NCI-H2081 (cell line): ENCODE data around the gene RASA4B.
"Not testable (repeated sequence)": the region's sequence is repeated elsewhere in the genome, so short reads cannot be mapped to it uniquely, and the experiment has no call there.

Source experiments
- DNase-seq, 2 experiments: peaks; one replicate each; lab custom pipeline; 2025; lab: John Stamatoyannopoulos, UW

The RASA4B gene

GRCh38 chr7:102473271-102473991, 44.1 kb downstream of the RASA4B start:
- no peak for DNase-seq

GRCh38 chr7:102472126-102473041, 45.2 kb downstream of the RASA4B start:
- DNase-seq = no peak

DNA sequence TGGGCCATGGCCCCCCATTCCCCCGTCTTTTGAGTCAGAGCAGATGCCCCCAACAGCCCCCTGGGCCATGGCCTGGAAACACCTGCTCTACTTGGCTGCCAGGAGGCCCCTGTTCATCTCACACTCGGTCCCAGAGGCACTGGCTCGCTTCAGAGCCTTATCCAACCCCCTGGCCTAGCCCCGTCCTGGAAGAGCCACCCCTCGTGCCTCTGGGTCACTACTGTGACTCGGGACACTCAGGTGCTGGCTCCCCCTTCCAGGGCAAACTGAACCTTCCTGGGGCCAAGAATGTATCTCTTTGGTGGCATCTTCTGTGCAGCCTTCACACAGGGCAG, 45.8 kb downstream of the RASA4B start:
- no peak for DNase-seq

DNA sequence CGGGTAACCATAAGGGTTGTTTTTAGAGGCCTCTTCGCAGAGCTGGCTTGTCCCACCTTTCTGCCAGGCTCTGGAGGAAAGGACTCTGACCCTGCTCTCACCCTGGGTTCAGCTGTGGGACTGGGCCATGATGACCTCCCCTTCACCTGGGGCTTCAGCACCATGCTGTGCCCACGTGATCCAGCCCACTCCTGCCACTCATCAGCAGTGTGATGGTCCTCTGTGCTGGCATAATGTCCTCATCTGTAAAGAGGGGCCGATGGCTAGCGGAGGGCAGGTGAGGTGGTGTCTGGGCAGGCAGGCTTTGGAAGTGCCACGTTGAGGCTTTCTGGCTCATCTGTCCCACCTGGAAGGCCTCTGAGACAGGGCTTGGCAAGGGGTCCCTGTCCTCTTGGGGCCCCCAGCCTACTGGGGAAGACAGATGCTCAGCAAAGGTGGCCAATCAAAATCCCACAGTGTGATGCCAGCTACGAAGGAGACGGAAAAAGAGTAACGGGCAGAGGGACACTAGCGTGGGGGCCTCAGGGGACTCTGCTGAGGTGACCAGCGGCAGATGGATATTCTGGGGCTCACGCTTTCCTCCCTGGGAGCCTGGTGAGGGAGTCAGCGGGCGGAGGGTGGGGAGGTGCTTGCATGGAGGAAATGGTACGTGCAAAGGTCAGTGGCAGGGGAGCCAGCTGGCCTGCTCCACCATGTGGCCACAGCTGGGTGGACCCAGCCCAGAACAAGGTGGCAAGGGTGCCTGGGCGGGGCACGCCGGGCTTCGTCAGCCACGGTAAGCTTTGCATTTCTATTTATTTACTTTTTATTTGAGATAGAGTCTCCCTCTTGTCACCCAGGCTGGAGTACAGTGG, 47.4 kb downstream of the RASA4B start:
- no peak for DNase-seq

GRCh38 chr7:102469351-102469971, 48.1 kb downstream of the RASA4B start:
- DNase-seq = no peak

GRCh38 chr7:102468478-102469350, 48.9 kb downstream of the RASA4B start:
- DNase-seq = no peak

- no peak for DNase-seq
Observed at GRCh38 chr7:102467581-102468477, 49.7 kb downstream of the RASA4B start.

GRCh38 chr7:102466097-102466496, 51.5 kb downstream of the RASA4B start:
- no peak for DNase-seq

DNA sequence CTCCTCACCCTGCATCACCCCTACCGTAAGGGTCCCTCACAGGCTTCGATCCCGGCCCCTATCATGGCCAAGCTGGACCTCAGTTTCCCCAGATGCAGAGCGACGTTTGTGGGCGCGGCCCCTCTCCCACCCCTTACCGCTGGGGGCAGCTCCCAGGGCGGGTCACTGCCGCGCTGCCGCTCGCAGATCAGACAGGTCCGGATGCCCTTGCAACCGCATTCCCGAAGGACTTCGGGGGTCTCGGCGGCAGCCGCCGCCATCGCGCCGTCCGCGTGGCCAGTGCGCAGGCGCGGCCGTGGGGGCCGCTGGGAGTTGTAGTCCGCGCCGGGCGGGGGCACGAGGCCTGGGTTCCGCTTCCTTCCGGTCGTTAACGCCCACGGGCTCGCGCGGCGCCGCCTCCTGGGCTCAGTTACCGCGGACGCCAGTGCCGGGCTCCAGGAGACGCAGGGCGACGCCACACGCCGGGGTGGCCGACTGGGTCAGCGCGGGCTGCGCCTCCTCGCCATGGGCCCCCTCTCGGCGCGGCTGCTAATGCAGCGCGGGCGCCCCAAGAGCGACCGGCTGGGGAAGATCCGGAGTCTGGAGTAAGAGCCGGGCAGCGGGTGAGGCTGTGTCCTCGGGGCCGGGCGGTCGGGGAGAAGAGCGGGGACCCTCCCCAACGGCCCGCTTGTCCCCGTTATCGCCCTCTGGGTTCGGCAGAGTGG, 52.8 kb downstream of the RASA4B start, which contains the start of the genes ALKBH4 and LRWD1:
TSS of gene ALKBH4 (minus strand) at position 287 of the 704 bp plus-strand sequence. CDS start at position 260, 27 bp downstream.
TSS of gene LRWD1 (plus strand) at position 408 of the 704 bp plus-strand sequence. CDS start at position 505, 97 bp downstream.
- DNase-seq = peak; percentile 92 to 94

- no peak for DNase-seq
Observed at GRCh38 chr7:102463841-102464576, 53.6 kb downstream of the RASA4B start.

- no peak for DNase-seq
Observed at GRCh38 chr7:102460467-102460866, 57.1 kb downstream of the RASA4B start.

DNA sequence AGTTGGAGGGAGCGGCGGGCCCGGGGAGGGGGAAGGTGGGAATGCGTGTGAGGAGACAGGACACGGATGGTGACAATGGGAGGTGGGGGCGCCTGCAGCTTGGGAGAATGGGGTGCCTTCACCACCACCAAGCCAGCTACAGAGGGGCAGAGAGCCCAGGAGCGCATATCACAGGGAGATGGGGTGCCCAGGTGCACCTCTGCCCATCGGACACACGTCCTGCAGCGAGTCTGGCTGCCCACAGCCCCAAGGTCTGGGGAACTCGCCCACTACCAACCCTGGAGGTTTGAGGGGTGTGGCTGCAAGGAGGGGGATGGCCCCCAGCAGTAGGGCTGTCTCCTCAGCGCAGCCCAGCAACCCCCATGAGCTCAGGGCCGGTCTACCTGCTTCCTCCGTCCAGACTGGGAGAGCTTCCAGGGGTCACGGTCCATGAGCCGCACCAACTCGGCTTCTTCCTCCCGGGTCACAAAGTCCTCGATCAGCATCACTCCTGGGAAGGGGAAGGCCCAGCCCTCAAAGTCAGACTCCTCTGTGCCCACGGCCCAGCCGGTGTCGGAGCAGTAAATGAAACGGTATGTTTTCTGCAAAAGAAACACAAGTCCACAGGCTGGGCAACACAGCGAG, 58.2 kb downstream of the RASA4B start:
- DNase-seq = no peak

GRCh38 chr7:102457352-102457924, 60.1 kb downstream of the RASA4B start:
- no peak for DNase-seq

GRCh38 chr7:102456327-102456726, 61.2 kb downstream of the RASA4B start:
- DNase-seq = no peak

GRCh38 chr7:102455596-102455995, 62.0 kb downstream of the RASA4B start:
- DNase-seq = no peak

GRCh38 chr7:102454932-102455331, 62.6 kb downstream of the RASA4B start:
- DNase-seq = not testable (repeated sequence)

DNA sequence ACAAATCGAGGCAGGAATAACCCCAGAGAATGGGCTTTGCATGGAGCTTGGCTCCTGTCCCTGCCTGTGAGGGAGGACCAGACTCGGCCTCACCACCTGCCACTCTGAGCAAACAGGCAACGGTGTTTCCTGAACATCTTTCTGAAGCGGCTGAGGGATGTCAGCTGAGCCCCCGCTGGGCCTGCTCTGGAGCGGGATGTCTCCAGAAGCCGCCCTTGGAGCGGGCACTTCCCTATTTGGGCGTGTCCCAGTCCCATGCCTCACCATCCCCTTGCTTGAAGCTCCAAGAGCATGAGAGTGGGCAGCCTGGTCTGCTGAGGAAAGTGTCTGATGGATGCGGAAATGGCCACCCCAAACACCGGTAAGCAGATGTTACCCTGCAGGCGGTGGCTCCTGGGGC, 63.1 kb downstream of the RASA4B start:
- DNase-seq = peak; percentile 39 to 71
